ENCODE results near the gene DLG1.

GRCh38 chr3:197195326-197195725 lies 103.1 kb downstream of the DLG1 start:
- TF ChIP-seq CTCF (IDR thresholded peaks at IDR 0.05) (no peak), EZH2 (IDR thresholded peaks at IDR 0.05) (no peak), EZH2phosphoT487 (IDR thresholded peaks at IDR 0.05) (no peak)

Data from neural progenitor cell (in vitro differentiated cells).